Effector CD4-positive, alpha-beta T cell (primary cell): ENCODE results near the gene SENP8.

Source experiments
- DNase-seq: peaks from one replicate; pipeline ENCODE4 v3.0.0-alpha.2; 2020

Gene SENP8

DNA sequence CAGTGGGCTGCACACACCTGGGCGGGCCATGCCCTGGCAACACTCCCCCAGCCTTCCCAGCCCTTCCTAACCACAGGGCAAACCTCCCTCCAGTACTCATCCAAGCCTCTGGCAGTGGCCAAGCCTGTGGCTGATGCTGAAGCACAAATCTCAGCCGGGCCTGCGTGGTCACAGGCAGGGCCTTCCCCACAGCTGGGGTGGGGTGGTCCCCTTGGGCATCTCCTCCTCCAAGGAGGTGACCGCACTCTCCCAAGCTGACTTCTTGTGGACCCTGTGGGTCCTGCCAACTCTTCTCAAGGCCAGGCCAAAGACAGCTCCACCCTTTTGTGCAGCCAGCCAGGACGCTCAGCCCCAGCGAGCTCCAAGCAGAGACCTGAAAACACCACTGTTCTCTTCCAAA is 58.0 kb downstream of the SENP8 start:
- DNase-seq: no peak

DNA sequence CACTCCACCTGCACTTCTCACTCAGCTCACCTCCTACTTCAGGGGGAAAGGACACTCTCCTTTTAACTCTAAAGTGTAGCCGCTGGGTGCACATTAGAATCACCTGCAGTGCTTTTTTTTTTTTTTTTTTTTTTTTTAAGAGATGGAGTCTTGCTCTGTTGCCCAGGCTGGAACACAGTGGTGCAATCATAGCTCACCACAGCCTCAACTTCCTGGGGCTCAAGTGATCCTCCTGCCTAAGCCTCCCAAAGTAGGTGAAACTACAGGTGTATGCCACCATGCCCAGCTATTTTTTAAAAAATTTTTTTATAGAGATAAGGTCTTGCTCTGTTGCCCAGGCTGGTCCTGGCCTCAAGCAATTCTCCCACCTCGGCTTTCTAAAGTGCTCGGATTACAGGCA is 58.5 kb downstream of the SENP8 start:
- DNase-seq: no peak

DNA sequence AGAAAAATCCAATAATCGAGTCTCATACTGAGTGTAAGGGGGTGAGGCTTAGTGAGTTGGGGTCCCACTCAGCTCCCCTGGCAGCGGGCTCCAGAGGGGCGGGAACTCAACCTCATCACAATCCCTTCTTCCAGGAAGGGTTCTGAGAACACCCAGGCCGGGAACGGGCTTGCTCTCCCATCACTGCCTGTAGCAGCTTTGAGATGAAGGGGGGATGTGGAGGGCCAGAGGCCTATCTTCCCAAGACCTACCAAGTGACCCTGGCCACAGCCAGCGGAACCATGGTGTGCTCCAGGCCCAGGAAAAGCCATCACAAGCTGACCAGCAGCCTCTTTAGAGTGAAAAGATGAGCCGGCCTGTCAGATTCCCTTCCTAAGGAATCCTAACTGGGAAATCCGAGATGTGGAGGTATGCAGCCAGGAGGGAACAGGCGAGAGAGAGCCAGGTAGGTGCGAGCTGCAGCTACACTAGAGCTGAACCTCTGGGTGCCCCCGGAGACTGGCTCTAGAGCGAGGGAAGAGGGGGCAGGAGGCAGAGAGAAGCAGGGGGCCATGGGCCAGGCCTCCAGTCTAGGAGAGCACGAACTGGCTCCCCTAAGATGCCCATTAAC is 60.9 kb downstream of the SENP8 start:
- DNase-seq: no peak

DNA sequence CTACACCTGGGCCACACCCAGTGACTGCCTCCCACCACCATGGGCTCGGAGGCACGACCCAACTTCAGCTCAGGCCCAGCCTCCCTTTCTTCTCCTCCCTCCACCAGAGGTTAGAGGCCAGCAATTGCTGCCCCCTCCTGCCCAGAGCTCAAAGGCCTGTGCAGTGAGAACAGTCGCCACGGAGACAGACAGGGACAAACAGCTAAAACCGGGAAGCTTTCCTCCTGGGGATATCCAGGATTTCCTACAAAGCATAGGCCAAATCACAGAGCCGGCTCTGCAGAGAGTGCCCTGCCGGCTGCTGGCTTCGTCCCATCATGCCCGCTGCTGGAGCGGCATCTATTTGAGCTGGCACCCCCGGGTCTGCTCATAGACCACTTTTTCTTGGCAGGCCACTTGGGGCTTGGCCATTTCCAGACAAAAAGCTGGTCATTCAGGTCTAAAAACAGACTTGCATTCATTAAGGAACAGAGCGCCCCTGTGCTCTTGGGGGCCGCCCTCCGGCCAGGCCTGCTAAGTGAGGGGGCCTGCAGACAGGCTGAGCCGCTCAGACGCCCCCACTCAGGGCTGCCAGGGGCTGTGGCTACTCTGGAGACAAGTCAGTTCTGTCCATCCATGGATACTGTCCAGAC is 61.9 kb downstream of the SENP8 start:
- DNase-seq: no peak

DNA sequence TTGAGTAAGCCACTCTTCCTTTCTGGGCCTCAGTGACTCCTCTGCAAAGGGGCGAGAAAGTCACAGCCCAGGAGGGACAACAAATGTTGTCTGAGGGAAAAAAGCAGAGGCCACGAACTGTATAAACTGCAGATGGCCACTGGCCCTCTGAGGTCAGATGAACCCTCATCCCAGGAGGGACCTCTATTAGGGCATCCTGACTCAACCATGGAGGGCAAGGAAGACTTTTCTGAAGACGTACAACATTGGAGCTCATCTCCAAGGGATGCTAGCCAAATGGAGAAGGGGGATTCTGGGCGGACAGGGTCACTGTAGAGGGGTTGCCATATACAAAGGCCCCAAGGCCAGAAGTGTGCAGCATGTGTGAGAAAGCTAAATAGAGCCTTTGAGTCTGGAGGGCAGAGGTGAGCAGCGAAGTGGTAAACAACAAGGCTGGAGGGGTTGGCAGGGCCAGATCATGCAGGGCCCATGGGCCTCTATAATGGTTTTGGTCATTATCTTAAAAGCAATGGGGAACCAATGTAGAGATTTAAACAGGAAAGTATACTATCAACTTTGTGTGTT is 62.6 kb downstream of the SENP8 start:
- no peak for DNase-seq

DNA sequence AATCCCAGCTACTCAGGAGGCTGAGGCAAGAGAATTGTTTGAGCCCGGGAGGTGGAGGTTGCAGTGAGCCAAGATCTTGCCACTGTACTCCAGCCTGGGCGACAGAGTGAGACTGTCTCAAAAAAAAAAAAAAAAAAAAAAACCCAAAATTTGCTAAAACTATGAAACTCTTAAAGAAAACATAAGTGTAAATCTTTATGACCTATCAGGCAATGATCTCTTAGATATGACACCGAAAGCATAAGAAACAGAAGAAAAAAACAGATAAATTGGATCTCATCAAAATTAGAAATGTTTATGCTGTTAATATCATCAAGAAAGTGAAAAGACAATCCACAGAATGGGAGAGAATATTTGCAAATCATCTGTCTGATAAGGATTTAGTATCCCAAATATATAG is 64.0 kb downstream of the SENP8 start:
- DNase-seq: no peak

DNA sequence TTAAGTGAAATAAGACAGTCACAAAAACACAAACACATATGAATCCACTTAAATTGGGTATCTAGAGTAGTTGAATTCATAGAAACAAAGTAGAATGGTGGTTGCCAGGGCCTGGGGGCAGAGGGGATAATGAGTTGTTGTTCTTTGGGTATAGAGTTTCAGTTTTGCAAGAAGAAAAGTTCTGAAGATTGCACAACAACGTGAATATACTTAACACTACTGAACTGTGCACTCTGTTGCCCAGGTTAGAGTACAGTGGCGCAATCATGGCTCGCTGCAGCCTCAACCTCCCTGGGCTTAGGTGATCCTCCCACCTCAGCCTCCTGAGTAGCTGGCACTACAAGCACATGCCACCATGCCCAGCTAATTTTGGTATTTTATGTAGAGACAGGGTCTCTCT is 64.5 kb downstream of the SENP8 start:
- DNase-seq: no peak

DNA sequence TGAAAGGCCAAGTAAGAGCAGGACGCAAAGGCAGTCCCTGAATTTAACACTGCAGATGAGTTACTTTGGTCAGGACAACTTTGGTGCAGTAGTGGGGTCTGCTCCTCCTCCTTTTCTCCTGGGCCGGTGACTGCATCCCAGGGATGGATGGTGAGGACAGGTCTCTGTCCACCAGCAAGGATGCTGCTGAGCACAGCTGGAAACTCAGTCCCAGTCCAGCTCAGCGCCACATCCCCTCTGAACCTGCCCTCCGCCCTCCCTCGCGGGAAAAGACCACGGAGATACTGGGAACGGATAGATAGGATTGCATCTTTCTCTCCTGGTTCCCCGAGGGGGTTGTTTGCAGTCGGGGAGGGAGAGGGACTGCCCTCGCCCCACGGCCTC is 65.6 kb downstream of the SENP8 start:
- DNase-seq: no peak

DNA sequence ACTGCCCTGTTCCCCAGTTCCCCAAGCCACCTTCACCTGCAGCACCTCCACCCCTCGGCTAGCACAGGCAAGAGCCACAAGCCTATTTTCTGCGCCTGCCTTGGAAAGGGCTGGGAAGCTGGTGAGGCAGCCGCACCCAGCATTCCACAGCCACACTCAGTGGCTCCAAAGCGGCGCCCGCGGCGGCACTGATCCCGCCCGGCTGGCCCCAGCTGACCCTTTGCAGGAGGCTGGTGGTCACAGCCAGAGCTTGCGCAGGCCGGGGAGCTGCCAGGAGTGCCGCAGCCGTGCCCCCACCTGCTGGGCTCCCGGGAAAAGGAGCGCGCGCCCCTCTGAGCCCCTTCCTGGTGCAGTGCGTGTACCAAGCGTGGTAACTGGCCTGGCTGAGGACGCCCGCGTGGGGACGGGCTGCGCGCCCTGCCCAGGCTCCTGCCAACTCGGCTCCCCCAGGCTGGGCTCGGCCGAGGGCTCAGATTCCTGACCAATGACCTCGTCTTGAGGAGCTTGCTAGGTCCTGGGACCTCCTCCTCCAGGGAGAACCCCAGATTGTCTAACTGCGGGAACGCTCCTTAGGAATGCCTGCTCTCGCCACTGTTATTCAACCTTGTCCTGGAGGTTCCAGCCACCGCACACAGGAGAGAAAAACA is 66.1 kb downstream of the SENP8 start:
- no peak for DNase-seq

DNA sequence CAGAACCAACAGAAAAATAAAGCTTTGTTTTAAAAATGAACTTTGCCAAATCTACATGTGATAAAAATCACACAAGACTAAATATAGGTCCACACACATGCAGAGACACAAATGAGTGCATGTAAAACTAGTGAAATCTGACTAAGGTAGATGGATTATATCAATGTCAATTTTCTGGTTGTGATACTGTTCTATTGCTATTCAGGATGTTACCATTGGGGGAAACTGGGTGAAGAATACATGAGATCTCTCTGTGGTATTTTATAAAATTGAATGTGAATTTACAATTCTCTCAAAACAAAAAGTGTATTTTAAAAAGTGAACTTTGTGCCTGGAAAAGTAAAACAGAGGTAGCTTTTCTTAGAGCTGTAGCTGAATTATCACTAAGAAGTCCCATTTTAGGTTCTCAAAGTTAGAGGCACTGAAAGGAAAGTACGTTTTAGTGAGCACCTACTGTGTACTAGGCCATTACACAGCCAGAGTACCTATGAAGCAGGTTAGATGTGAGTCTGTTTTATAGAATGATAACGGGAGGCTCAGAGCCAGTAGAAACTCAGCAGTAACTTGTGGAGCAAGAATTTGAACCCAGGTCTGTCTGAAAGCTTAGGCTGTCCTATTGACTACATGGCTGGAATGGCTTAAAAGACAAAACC is 71.2 kb downstream of the SENP8 start:
- DNase-seq: no peak

DNA sequence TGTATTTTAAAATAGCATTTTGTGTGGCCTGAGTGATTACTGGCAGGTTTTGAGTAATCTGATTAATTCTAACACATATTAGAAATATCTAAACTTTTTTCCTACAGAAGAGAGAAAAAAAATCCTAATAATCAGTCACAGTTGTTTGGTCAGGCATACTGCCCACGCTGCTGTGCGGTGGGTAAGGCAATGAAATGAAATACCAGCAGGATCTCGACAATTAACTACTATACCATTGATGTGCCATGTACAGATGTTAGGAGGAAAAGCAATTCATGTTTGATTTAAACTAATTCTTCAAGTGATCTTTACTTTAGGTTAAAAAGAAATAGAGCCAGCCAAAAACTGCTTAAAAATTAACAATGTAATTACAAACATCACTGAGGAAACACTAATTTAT is 74.2 kb downstream of the SENP8 start:
- no peak for DNase-seq
